Measurements from ENCODE around the gene ZNF559.
"Not testable (repeated sequence)": the region's sequence is repeated elsewhere in the genome, so short reads cannot be mapped to it uniquely, and the experiment has no call there.

Gene ZNF559

DNA sequence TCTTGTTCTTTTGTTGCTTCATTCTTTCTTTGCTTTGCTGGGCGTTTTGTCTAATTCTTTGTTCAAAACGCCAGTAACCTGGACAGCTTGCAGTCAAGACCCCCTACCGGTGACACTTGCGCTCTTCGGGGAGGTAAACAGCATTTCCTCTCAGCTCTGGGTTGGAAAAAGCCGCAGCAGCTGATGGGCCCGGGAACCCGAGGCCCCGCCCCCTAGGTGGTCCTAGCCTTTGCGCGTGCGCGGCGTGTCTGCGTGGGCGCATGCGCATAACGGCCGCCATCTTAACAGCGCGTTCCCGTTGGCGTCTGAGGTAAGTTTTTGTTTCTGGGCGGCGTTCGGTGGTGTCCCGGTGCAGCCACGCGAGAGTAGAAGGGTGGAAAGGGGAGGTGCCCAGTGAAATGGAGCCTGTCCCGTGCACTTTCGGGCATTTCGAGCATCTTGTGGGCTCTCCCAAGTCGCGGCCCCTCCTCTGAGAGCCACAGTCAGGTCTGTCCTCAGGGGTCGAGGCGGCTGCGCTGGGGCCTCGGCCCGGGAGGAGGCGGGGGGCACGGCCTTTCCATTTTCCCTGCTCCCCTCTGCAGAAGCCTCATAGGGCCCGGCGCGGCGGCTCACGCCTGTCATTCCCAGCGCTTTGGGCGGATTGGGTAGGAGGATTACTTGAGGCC lies at the start of gene ZNF559:
Gene ZNF559, plus strand, starts transcription at position 261 of the 665 bp plus-strand sequence. CDS start 14,371 bp downstream, outside the sequence.
- DNase-seq, result peak; percentile 93 to 94

DNA sequence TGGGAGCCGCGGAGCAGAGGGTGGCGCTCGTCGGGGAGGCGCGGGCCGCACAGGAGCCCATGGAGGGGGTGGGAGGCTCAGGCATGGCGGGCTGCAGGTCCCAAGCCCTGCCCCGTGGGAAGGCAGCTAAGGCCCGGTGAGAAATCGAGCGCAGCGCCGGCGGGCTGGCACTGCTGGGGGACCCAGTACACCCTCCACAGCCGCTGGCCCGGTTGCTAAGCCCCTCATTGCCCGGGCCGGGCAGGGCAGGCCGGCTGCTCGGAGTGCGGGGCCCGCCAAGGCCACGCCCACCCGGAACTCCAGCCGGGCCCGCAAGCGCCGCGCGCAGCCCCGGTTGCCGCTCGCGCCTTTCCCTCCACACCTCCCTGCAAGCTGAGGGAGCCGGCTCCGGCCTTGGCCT lies 40.5 kb upstream of the ZNF559 start:
- peak in 1 of 2 experiments; percentile 10 for DNase-seq

DNA sequence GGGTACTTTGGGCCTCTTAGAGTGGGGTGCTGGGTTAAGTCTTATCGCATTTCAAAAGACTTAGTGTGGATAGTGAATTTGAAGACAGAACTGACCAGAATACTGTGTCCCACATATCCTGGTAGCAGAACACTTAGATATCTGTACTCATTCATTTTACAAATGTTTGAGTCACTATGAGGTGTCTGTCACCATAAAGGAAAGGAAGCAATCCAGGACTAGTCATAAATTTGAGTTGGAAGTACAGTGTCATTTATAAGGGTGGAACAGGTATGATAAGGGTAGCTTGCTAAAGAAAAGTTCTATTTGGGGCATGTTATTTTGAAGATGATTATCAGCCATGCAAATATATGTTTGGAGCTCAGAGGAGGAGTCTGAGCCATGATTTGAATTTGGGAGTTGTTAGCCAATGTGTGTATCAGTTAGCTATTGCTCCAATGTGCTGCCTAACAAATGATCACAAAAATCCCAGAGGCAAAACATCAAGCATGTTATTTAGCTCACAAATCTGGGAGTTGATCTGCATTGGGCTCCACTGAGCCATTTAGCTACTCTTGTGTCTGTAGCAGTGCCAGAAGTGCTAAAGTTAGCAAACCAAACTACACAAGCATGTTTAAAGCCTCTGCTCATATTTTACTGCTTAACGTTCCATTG lies 34.6 kb upstream of the ZNF559 start:
- DNase-seq, result no peak

DNA sequence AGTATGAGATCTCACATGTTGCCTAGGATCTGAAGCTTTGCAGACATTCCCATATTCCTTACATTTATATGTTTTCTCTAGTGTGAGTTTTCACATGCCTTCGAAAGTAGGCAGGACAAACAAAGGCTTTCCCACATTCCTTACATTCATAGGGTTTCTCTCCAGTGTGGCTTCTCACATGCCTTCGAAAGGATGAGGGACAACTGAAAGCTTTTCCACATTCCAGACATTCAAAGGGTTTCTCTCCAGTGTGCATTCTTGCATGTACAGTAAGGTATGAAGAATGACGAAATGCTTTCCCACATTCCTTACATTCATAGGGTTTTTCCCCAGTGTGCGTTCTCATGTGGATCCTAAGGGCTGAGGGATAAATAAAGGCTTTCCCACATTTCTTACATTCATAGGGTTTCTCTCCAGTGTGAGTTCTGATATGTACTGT lies 28.5 kb upstream of the ZNF559 start:
- DNase-seq, result no peak

DNA sequence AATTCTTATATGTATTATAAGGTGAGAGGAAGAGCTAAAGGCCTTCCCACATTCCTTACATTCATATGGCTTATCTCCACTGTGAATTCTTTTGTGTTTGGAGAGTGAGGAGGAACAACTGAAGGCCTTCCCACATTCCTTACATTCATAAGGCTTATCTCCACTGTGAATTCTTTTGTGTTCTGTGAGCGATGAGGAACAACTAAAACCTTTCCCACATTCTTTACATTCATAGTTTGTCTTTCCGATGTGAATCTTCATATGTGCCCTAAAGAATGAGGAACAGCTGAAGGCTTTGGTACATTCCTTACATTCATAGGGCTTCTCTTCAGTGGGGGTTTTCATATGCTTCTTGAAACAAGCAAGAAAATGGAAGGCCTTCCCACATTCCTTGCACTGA lies 27.6 kb upstream of the ZNF559 start:
- DNase-seq, result no peak

DNA sequence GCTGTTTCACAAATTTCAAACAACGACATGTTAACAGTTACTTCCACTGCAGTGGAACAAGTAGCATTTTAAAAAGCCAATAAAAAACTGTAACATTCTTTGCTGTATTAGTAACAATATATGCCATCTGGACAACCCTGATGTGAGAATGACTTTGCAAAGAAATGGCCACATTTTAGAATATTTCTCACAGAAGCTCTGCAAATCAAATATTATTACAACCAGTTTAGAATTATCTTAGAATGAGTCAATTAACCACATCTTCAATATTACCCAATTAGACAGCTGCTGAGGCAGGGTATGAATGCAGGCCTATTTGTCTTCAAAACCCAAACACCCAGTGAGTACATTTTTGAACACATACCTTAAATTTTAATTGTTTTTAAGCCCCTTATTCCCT lies 17.5 kb upstream of the ZNF559 start:
- no peak for DNase-seq

DNA sequence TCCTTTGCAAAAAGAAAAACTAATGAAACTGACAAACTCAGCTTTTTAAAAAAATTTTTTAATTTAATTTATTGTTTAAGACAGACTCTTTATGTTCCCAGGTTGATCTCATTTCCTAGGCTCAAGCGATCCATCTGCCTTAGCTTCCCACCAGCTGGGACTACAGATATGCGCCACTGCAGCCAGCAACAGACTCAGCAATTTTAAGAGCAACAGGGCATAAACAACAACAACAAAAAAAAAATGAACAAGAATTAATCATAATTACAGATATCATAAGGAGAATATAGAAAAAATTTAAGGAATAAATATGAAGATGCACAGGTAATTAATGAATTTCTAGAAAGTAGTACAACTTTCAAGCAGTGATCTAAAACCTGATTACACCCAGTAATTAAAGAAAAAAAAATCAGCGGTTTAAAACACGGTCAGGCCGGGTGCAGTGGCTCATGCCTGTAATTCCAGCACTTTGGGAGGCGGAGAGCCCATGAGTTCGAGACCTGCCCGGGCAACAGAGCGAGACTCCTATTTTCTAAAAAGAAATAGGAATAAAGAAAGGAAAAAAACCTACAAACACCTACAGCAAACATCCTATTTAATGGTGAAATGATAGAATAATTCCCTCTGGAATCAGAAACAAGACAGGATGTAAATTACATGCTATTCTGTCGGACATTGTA lies 15.7 kb upstream of the ZNF559 start:
- DNase-seq, result no peak

DNA sequence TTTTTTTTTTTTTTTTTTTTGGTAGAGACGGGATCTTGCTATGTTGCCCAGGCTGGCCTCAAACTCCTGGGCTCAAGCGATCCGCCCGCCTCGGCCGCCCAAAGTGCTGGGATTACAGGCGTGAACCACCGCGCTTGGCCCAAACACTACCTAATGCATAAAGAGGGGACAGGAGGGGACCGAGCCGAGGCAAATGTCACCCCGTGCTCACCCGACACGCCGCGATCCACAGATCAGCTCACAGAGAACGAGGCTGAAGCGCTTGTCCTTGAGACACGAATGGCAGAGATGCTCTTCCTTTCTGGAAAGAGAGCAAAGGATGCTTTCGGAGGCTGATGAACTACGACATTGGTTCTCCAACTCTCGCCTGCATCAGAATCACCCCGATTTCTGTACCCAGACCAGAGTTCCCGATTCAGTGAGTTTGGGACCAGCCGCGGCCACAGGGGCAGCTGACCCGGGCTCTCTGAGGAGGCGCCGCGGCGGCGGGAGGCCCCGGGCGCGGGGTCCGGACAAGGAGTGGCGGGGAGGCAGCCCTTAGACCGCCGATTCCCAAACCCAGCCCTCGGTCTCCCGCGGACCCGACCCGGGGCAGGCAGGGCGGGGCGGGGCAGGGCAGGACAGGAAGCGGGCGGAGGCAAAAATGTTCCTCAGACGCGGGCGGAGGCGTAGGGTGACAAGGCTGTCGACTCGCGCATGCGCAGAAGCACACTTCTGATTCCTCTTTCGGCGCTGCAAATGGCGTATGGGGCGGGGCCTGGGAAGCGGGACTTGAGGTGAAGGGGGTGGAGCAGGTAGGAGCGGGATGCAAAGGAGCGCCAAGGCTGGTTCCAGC lies 14.6 kb upstream of the ZNF559 start, which contains the start of gene ZNF699:
Gene ZNF699, minus strand, starts transcription at position 700 of the 835 bp plus-strand sequence. CDS start 4,719 bp downstream, outside the sequence.
- DNase-seq, result peak; percentile 94

DNA sequence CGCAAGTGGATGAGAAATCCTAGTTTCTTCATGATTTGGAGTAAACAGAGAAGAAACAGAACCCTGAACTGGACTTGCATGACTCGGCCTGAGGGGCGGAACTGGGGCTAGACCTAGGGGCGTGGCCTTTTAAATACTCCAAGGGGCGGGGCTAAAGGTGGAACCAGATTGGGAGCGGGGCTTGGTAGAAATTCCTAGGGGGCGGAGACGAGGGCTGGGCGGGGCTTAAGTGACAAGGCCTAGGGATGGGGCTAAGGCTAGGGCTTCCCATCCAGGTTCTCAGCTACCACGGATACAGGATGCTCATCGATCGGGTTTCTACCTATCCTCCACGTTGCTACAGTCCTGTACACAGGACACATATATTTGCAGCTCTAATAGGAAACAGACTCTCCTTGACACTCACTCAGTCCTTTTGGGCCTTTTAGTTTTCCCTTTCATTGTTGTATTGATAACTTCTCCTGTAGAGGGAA lies 14.0 kb upstream of the ZNF559 start:
- peak; percentile 90 to 94 for DNase-seq

DNA sequence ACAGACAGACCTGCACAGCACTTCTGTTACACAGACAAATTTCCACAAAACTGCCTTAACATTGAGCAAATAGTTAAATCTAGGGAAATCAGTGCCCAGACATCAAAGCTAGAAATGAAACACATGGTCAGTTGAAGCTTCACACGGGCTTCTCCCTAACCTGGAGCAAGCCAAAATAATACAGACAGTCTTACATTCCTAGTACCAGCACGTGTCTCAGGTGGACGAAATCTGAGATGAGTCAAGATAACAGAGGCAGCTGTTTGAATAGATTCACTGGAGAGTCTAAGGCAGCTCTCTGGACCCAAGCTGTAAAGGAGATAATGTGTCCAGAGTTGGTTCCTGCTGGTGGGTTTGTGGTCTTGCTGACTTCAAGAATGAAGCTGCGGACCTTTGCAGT lies 10.2 kb upstream of the ZNF559 start:
- no peak for DNase-seq

DNA sequence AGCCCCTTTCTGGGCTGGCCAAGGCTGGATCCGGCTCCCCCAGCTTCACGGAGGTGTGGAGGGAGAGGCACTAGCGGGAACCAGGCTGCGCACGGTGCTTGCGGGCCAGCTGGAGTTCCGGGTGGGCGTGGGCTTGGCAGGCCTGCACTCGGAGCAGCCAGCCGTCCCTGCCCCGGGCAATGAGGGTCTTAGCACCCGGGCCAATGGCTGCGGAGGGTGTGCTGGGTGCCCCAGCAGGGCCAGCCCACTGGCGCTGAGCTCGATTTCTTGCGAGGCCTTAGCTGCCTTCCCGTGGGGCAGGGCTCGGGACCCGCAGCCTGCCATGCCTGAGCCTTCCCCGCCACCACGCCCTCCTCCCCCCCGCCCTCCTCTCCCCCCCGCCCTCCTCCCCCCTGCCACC lies 2.6 kb upstream of the ZNF559 start:
- no peak for DNase-seq

DNA sequence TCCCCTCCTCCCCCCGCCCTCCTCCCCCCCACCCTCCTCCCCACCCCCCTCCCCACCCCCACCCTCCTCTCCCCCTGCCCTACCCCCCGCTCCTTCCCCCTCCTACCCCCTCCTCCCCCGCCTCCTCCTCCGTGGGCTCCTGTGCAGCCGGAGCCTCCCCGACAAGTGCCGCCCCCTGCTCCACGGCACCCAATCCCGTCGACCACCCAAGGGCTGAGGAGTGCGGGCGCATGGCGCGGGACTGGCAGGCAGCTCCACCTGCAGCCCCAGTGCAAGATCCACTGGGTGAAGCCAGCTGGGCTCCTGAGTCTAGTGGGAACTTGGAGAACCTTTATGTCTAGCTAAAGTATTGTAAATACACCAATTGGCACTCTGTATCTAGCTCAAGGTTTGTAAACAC lies 2.2 kb upstream of the ZNF559 start:
- DNase-seq, result not testable (repeated sequence)

DNA sequence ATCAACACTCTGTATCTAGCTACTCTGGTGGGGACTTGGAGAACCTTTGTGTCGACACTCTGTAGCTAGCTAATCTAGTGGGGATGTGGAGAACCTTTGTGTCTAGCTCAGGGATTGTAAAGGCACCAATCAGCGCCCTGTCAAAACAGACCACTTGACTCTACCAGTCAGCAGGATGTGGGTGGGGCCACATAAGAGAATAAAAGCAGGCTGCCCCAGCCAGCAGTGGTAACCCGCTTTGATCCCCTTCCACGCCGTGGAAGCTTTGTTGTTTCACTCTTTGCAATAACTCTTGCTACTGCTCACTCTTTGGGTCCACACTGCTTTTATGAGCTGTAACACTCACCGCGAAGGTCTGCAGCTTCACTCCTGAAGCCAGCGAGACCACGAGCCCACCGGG lies 1.8 kb upstream of the ZNF559 start:
- DNase-seq, result not testable (repeated sequence)

DNA sequence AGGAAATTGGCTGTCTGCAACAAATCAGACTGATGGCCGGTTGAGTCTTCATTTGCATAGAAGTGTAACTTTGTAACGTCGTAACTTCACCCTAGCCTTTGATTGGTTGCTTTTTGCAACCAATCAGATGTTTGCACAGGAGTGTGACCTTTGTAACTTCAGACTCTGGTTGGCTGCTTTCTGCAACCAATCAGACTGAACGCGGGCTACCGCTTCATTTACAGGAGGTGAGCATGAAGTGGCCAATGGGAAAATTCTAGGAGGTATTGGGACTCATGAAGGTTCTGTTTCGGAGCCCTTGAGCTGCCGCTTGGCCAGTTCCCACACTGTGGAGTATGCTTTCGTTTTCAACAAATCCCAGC lies 441 bp upstream of the ZNF559 start:
- DNase-seq, result peak; percentile 61 to 75

DNA sequence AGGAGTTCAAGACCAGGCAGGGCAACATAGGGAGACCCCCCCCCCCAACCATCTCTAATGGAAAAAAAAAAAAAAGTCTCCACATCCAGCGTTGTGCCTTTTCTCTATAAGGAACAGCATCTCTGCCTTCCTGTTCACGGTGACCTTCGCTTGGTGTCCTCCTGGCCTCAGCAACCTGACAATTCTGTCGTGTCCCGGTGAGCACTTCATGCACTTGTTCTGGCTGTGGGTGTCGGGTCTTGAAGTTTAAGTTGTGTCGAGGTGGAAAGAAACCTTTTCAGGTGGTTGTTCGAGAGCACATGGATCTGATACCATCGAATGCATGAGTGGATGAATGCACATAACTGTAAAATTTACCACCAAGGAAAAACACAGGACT lies 594 bp downstream of the ZNF559 start:
- DNase-seq, result no peak

DNA sequence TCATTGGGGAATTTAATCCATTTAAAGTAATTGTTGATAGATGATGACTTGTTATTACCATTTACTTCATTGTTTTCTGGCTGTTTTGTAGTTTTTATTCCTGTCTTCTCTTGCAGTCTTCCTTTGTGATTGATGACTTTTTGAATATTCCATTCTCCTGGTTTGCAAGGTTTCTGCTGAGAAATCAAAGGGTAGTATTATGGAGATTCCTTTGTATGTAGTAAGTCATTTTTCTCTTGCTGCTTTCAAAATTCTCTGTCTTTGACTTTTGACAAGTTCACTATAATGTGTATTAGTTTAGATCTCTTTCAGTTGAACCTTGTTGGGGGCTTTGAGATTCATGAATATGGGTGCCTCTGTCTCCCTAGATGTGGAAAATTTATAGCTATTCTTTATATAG lies 6.0 kb downstream of the ZNF559 start:
- DNase-seq, result no peak

DNA sequence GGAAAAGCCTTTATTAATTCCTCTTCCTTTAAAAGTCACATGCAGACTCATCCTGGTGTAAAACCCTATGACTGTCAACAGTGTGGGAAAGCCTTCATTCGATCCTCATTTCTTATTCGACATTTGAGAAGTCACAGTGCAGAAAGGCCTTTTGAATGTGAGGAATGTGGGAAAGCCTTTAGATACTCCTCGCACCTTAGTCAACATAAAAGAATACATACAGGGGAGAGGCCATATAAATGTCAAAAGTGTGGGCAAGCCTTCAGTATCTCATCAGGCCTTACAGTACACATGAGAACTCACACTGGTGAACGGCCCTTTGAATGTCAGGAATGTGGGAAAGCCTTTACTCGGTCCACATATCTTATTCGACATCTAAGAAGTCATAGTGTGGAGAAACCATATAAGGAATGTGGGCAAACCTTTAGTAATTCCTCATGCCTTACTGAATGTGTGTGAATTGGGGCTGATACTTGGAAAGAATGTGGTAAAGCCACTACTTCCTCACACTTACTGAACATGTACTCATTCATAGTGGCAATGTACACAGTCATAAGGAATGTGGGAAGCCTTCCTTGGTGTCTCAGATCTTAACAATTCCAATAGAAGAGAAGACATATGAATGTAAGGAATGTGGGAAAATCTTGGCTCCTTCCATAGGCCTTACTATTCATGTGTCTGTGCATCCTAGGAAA lies 18.8 kb downstream of the ZNF559 start:
- no peak for DNase-seq

DNA sequence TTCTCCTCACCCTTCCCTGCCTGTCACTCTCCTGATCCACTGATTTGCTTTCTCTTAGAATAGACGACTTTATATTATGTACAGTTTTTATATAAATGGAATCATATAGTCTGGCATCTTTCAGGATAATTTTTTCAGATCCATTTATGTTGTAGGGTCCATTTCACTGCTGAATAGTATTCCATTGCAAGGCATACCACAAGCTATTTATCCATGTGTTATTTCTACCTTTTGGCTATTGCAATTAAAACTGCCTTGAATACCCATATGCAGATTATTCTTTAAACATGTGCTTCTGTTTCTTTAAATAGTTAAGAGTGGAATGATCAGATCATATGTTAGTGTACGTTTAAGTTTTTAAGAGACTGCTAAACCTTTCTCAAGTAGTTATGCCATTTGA lies 21.0 kb downstream of the ZNF559 start:
- no peak for DNase-seq

DNA sequence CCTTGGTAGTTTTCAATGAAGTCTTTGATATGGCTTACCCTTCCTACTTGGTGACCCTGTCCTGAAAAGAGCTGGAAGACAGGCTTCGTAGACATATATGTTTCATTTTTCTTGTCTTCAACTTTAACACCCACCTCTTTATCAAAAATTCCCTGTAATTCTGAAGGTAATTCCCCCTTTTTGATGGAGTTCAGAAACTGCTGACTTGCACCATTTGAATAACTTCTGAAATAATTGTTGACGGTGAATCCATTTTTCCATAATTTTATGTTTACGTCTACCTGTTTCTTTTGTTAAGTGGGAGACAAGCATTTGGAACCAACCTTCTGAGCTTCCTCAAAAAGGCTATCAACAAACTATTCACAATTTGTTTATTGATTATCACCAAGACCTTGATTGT lies 24.3 kb downstream of the ZNF559 start:
- no peak for DNase-seq

DNA sequence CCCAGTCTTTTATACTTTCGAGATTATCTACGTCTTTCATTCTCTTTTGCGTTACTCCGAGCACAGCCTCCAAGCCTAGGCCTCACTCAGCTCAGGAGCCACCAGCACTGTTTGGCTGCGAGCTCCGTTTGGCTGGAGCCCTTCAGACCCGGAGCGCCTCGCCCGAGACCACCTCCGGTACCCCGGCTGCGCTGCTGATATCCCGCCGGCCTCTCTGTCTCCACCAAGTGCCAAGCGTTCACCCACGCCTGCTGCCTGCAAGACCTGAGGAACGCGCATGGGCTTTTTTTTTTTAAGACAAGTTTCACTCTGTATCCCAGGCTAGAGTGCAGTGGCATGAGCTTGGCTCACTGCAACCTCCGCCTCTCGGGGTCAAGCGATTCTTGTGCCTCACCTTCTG lies 24.7 kb downstream of the ZNF559 start:
- no peak for DNase-seq

DNA sequence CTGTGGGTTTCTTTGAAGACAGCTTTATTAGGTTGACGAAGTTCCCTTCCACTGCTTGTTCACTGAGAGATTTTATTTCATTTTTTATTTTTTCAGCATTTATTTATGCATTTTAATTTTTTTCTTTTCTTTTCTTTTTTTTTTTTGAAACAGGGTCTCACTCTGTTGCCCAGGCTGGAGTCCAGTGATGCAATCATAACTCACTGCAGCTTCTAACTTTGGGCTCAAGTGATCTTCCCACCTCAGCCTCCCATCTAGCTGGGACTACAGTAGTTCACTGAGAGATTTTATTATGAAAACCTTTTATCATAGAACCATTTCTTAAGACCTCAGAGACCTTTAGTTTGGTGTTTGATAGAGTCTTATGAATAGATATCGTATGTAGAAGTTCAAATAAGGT lies 28.5 kb downstream of the ZNF559 start:
- DNase-seq, result no peak

DNA sequence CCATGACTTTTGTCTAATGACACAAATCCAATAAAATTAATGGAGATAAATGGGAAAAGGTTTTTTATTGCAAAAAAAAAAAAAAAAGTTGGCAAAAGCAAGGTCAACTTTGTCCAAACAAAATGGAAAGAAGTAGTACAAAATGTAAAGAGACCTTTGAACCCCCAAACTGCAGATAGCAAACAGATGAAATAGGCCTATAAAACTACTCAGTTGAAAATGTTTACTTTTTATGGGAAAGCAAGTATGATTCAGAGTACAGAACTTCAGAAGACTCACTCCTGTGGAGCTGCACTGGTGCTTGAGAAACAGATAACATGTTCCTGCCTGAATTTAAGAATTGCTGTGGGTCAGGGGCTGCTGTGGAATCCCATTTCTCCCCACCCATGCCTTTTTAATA lies 29.0 kb downstream of the ZNF559 start:
- DNase-seq, result no peak
